ENCODE data around the gene NPR1. TPM values are rescaled to one million over a fixed set of nuclear protein-coding genes. Genes with fewer than 3 reads are reported as not detected.

The NPR1 gene
- total RNA-seq, 6 experiments from 2014 or later: 0.05 TPM; not detected in 5

DNA sequence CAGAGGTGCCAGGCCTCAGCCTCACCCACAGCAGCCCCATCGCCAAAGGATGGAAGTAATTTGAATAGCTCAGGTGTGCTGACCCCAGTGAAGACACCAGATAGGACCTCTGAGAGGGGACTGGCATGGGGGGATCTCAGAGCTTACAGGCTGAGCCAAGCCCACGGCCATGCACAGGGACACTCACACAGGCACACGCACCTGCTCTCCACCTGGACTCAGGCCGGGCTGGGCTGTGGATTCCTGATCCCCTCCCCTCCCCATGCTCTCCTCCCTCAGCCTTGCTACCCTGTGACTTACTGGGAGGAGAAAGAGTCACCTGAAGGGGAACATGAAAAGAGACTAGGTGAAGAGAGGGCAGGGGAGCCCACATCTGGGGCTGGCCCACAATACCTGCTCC, 15.0 kb downstream of the NPR1 start:
- H3K4me3 Mint-ChIP-seq: peak overlapping the region; percentile 17; the same call in 1 of the 2 replicates

DNA sequence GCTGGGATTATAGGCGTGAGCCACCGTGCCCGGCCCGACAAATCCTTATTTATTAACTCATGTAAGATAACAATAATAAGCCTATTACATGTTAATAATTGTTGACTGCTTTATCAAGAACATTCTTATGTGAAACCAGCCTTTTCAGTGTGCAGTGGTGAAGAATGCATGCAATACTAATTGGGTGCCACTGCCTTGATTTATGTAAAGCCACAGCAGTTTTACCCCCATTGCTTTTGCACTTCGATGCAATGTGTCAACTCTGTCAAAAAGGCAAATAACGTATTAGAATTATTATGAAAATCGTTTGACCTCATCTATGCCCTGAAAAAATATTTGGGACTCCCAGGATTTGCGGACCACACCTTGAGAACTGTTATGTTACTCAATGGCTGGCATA, 18.3 kb downstream of the NPR1 start:
- Mint-ChIP-seq H3K4me3 (no peak overlapping the region), H3K27ac (no peak overlapping the region)

More for the DNA sequence above, 15.0 kb downstream of the NPR1 start:
- Mint-ChIP-seq H3K4me1 (ENCODE audit: low read depth) (no peaks in the 10 kb centered on the region), H3K27me3 (ENCODE audit: insufficient read depth) (peaks cover 13% of the 10 kb centered on the region), H3K27ac (no peak overlapping the region), H3K9me3 (no peaks in the 10 kb centered on the region), H3K36me3 (ENCODE audit: low read depth) (no peaks in the 10 kb centered on the region)
- TF ChIP-seq, protein P1, sequence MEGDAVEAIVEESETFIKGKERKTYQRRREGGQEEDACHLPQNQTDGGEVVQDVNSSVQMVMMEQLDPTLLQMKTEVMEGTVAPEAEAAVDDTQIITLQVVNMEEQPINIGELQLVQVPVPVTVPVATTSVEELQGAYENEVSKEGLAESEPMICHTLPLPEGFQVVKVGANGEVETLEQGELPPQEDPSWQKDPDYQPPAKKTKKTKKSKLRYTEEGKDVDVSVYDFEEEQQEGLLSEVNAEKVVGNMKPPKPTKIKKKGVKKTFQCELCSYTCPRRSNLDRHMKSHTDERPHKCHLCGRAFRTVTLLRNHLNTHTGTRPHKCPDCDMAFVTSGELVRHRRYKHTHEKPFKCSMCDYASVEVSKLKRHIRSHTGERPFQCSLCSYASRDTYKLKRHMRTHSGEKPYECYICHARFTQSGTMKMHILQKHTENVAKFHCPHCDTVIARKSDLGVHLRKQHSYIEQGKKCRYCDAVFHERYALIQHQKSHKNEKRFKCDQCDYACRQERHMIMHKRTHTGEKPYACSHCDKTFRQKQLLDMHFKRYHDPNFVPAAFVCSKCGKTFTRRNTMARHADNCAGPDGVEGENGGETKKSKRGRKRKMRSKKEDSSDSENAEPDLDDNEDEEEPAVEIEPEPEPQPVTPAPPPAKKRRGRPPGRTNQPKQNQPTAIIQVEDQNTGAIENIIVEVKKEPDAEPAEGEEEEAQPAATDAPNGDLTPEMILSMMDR (IDR thresholded peaks at IDR 0.05): no peak
- DNase-seq: no peak

DNA sequence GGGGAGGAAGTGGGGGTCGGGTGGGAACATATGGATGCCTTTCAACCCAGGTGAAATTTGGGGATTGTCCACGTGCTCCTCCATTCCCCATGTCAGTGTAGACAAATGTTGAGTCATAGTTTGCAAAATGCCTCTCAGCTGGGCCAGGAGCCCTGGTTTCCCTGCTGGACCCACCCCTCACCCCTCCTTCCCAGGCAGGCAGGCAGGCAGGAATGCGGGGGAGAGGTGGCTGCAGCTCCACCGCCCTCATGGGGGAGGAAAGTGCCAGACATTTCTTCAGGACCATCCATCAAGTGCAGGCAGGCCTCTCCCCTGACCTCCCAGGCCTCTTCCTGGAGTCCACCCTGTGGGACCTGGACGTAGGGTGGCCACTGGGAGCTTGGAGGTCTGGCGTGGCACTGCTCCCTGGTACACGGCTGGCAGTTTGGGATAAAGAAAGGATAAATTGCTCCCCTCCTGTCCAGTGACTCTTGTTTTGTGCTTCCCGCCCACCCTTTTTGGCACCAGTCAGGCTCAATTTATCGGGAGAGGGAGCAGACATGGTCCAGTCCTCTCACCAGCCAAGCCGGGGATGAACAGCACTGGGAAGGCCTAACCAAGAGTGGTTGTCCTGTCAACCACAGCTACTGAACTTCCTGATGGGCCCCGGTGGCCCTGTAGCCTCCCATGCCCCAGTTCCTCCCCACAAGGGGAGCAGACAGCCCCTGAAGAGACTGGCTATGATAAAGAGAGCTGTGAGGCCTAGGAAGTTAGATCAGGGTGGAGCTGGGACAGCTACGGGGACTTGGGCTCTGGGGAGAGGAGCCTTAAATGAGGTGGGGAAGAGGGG, 18.9 kb downstream of the NPR1 start:
- Mint-ChIP-seq H3K36me3 (ENCODE audit: low read depth) (no peaks in the 10 kb centered on the region), H3K4me3 (no peak overlapping the region), H3K27ac (no peak overlapping the region), H3K4me1 (ENCODE audit: low read depth) (peaks cover 8% of the 10 kb centered on the region), H3K9me3 (no peaks in the 10 kb centered on the region), H3K27me3 (ENCODE audit: insufficient read depth) (peaks cover 2% of the 10 kb centered on the region)
- TF ChIP-seq, protein P1 (IDR thresholded peaks at IDR 0.05): no peak
- DNase-seq: no peak

More for the DNA sequence above, 18.3 kb downstream of the NPR1 start:
- Mint-ChIP-seq H3K9me3 (no peaks in the 10 kb centered on the region), H3K4me1 (ENCODE audit: low read depth) (peaks cover 8% of the 10 kb centered on the region), H3K27me3 (ENCODE audit: insufficient read depth) (peaks cover 2% of the 10 kb centered on the region), H3K36me3 (ENCODE audit: low read depth) (no peaks in the 10 kb centered on the region)
- TF ChIP-seq, protein P1 (IDR thresholded peaks at IDR 0.05): no peak
- DNase-seq: no peak

DNA sequence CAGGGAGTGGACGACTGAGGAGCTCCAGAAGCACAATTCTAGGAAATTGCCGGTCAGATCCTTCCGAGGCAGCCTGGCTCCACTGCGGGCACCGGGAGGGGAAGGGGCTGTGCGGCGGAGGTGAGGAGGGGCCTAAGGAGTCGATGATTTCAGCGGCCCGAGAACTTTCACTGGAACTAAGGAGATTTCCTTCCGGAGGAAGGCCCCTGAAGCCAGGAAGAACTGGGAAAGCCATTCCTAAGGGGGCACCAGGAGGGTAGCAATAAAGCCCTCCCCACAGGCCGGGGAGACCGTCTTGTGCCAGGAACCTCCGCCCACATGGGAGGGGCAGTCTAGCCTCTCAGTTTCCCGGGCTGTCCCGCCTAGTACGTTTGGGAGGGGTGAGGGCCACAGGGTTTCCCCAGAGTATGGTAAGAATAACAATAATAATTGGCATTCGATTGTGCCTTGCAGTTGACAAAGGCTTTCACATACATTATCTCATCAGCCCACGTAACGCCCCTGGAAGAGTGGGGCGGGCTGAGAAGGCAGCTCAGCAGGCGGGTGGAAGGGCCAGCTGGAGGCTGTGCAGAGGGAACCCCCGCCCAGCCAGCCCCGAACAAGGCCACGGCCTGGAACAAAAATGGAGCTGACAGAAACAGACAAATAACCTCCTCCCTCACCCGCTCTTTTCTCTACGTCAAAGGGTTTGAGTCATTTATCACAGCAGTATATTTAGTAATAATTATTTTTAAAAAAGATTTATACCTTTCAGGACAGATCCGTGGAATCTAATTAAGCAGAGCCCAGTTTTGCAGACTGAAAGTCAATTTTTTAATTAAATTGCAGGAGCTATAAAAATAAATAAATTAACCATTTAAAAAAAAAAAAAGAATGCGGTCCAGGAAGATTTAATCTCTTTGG, 19.8 kb downstream of the NPR1 start:
- no peaks in the 10 kb centered on the region for H3K9me3 Mint-ChIP-seq

More for the DNA sequence above, 19.8 kb downstream of the NPR1 start:
- TF ChIP-seq, protein P1 (IDR thresholded peaks at IDR 0.05): no peak
- H3K4me1 Mint-ChIP-seq (ENCODE audit: low read depth): peaks cover 8% of the 10 kb centered on the region
- H3K27me3 Mint-ChIP-seq (ENCODE audit: insufficient read depth): peaks cover 2% of the 10 kb centered on the region
- H3K36me3 Mint-ChIP-seq (ENCODE audit: low read depth): no peaks in the 10 kb centered on the region
- no peak for DNase-seq
- H3K27ac Mint-ChIP-seq: no peak overlapping the region
- H3K4me3 Mint-ChIP-seq: no peak overlapping the region

Data from HFFc6 (cell line).